Retinal pigment epithelial cell (primary cell): ENCODE measurements around the gene NEAT1.

ENCODE experiments used
- DNase-seq: peaks from one replicate; pipeline ENCODE4 v3.0.0-alpha.2; 2010; ENCODE audit warnings: low read depth
- H3K4me3 ChIP-seq: 2 replicates; pipeline ENCODE4 v1.5.1; 2011; ENCODE audit warnings: mild to moderate bottlenecking, low read length, control low read depth, moderate library complexity
- TF ChIP-seq, protein P1 (sequence below): conservative IDR thresholded peaks from 2 replicates; pipeline ENCODE4 v1.5.1; 2011; ENCODE audit warnings: low read depth, low read length, control low read depth, inconsistent platforms

Gene NEAT1

DNA sequence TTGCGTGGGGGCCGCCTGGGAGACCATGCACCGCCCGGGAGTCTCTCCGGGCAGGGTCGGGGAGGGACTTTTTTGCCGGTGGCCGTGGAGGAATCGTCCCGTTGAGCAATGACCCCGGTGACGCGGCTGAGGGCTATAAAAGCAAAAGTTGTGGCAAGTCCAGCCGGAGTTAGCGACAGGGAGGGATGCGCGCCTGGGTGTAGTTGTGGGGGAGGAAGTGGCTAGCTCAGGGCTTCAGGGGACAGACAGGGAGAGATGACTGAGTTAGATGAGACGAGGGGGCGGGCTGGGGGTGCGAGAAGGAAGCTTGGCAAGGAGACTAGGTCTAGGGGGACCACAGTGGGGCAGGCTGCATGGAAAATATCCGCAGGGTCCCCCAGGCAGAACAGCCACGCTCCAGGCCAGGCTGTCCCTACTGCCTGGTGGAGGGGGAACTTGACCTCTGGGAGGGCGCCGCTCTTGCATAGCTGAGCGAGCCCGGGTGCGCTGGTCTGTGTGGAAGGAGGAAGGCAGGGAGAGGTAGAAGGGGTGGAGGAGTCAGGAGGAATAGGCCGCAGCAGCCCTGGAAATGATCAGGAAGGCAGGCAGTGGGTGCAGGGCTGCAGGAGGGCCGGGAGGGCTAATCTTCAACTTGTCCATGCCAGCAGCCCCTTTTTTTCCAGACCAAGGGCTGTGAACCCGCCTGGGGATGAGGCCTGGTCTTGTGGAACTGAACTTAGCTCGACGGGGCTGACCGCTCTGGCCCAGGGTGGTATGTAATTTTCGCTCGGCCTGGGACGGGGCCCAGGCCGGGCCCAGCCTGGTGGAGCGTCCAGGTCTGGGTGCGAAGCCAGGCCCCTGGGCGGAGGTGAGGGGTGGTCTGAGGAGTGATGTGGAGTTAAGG lies at the start of gene NEAT1:
NEAT1 (plus strand) TSS at position 166 of the 883 bp plus-strand sequence.
- peak within 1 kb of the TSS; percentile 88 for H3K4me3 ChIP-seq
- TF ChIP-seq, protein P1, sequence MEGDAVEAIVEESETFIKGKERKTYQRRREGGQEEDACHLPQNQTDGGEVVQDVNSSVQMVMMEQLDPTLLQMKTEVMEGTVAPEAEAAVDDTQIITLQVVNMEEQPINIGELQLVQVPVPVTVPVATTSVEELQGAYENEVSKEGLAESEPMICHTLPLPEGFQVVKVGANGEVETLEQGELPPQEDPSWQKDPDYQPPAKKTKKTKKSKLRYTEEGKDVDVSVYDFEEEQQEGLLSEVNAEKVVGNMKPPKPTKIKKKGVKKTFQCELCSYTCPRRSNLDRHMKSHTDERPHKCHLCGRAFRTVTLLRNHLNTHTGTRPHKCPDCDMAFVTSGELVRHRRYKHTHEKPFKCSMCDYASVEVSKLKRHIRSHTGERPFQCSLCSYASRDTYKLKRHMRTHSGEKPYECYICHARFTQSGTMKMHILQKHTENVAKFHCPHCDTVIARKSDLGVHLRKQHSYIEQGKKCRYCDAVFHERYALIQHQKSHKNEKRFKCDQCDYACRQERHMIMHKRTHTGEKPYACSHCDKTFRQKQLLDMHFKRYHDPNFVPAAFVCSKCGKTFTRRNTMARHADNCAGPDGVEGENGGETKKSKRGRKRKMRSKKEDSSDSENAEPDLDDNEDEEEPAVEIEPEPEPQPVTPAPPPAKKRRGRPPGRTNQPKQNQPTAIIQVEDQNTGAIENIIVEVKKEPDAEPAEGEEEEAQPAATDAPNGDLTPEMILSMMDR, result no peak
- peak; percentile 74 for DNase-seq

DNA sequence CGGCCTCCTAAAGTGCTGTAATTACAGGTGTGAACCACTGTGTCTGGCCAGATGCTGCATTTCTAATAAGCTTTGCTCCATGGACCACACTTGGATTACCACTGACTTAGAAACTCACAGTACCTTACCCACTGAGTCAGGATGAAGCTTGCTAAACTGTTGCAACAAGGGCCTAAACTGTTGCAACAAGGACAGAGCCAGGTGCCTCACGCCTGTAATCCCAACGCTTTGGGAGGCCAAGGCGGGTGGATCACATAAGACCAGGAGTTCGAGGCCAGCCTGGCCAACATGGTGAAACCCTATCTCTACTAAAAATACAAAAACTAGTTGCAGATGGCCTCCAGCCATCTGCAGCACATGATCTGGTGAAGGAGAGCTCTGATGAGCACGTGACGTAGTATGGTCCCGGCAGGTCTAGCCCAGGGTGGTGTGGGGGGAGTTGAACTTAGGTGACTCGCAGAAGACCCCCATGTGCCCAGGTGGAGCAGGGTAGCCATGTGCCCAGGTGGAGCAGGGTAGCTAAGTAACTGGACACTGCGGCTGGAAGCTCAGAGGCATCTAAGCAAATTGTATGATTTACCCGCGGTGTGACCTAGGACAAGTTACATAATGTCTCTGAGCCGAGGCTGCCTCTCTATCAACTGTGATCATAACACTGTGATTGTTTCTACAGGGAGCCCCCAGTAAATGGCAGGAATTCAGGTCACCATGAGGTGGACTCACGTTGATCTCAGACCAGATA lies 48.6 kb upstream of the NEAT1 start:
- no peak for DNase-seq
- TF ChIP-seq, protein P1, result no peak
- no peak overlapping the region for H3K4me3 ChIP-seq

DNA sequence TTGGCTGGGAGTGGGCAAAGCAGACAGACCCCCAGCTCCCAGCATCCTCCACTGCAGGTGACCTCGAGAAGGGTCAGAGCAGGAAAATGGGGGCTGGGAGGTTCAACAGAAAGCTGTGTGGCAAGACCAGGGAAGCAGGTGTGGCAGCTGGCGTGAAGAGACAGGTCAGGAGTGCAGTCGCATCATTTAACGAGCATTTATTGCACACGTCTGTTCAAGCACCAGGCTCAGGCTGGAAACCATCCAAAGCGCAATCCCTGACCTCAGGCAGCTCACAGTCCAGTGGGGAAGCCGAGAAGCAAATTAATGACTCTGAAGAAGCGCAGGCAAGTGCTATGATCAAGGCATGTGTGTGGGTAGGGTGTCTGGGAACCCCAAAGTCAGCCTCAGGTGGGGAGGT lies 47.6 kb upstream of the NEAT1 start:
- H3K4me3 ChIP-seq, result no peak overlapping the region
- DNase-seq, result no peak
- TF ChIP-seq, protein P1, result no peak

DNA sequence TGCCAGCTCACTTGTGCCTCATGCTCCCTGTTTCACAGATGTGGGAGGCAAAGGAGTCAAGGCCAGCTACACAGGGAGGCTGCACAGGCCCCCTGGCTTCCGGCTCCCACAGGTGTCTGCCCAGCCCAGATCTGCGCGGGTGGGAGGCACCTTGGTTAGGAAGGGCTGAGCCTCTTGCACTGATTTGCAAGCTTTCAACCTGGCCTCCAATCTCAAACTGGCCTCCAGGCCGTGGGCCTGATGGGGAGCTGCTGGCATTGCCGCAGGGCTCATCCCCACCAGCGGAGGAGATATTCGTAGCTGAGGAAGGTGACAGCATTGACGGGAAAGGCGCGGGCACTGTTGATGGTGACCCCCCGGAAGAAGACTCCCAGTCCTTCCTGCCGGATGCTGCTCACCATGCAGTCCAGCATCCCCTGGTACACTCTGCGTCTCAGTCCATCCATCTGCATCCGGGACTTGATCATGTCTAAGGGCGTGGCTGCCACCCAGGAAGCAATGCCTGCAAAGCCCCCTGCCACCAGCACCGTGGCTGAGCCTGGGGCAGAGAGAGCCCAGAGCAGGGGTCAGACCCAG lies 46.4 kb upstream of the NEAT1 start:
- H3K4me3 ChIP-seq, result no peak overlapping the region
- no peak for DNase-seq
- TF ChIP-seq, protein P1, result no peak

DNA sequence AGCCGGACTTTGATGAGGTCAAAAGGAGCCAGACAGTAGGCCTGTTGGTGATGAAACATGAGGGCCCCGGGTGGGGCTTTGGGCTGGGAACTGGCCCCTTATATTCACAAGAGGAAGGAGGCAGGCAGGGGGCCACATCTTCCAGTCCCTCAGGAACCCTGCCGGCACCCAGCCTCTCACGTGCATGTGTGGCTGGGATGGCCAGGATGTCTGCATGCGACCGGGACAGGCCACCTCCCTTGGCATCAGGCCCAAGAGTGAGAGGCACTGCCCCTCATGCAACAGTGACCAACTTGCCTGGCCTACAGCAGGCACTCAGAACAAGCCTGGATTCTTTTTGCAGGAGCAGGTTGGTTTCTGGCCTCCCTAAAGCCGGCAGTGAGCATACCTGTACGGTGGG lies 45.6 kb upstream of the NEAT1 start:
- no peak overlapping the region for H3K4me3 ChIP-seq
- TF ChIP-seq, protein P1, result no peak
- DNase-seq, result no peak

DNA sequence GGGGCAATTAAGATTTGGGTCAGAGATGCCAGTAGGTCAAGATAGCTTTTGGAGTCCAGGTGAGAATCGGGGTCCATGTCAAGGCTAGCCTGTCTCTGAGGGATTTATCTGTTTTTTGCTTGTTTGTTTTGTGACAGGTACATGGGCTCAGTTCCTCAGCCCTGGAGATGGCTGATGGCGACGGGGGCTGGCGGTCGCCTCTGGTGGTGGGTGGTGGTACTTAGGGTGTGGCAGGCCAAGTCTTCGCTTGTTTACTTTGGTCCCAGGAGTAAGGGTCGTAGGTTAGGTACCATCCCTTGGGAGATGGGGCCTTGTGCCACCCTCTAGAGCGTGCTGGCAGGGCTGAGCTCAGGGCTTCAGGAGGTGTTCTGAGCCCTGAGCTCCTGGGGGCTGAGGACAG lies 44.8 kb upstream of the NEAT1 start:
- TF ChIP-seq, protein P1, result no peak
- DNase-seq, result no peak
- H3K4me3 ChIP-seq, result no peak overlapping the region
